Measurements from ENCODE around the gene WEE2. TPM values are rescaled to one million over a fixed set of nuclear protein-coding genes. Genes with fewer than 3 reads are reported as not detected.
A peak's percentile ranks its signal among the peaks of the same experiment; 100 is the strongest.
"Not testable (repeated sequence)": the region's sequence is repeated elsewhere in the genome, so short reads cannot be mapped to it uniquely, and the experiment has no call there.

The WEE2 gene
- total RNA-seq, 4 donors from 2014 or later = not detected

DNA sequence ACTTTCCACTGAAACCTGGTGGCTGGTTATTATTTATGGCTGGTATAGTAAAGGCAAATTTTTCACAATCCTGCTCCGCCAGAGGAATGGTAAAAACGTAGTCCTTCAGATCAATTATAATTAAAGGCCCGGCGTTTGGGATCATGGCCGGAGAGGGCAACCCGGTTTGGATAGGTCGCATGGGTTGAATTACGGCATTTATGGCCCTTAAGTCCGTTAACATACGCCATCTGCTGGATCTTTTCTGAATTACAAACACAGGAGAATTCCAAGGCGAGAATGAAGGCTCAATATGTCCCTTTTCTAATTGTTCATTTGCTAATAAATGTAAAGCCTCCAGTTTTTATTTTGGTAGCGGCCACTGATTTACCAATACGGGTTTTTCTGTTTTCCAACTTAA, 44.5 kb downstream of the WEE2 start:
- Histone ChIP-seq H3K4me1 (no peaks in the 10 kb centered on the region), H3K27ac (no peak overlapping the region), H3K4me3 (no peak overlapping the region), H3K27me3 (no peaks in the 10 kb centered on the region), H3K36me3 (peaks cover 12 to 98% of the 10 kb centered on the region in 2 donors), H3K9me3 (peaks cover 0 to 29% (median 0%) of the 10 kb centered on the region in 3 donors)
- TF ChIP-seq, protein P1, sequence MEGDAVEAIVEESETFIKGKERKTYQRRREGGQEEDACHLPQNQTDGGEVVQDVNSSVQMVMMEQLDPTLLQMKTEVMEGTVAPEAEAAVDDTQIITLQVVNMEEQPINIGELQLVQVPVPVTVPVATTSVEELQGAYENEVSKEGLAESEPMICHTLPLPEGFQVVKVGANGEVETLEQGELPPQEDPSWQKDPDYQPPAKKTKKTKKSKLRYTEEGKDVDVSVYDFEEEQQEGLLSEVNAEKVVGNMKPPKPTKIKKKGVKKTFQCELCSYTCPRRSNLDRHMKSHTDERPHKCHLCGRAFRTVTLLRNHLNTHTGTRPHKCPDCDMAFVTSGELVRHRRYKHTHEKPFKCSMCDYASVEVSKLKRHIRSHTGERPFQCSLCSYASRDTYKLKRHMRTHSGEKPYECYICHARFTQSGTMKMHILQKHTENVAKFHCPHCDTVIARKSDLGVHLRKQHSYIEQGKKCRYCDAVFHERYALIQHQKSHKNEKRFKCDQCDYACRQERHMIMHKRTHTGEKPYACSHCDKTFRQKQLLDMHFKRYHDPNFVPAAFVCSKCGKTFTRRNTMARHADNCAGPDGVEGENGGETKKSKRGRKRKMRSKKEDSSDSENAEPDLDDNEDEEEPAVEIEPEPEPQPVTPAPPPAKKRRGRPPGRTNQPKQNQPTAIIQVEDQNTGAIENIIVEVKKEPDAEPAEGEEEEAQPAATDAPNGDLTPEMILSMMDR (IDR thresholded peaks at IDR 0.05) = no peak
- TF ChIP-seq EP300 (IDR thresholded peaks at IDR 0.05) = no peak
- TF ChIP-seq POLR2A (IDR thresholded peaks at IDR 0.05) = no peak
- no peak for TF ChIP-seq POLR2AphosphoS5 (IDR thresholded peaks at IDR 0.05)
- WGBS, 2 donors (ENCODE audit: low coverage in 1 of 2) = 90 to 99% methylated on average over 11 to 12 of the region's 13 CpGs
- ATAC-seq = no peak

DNA sequence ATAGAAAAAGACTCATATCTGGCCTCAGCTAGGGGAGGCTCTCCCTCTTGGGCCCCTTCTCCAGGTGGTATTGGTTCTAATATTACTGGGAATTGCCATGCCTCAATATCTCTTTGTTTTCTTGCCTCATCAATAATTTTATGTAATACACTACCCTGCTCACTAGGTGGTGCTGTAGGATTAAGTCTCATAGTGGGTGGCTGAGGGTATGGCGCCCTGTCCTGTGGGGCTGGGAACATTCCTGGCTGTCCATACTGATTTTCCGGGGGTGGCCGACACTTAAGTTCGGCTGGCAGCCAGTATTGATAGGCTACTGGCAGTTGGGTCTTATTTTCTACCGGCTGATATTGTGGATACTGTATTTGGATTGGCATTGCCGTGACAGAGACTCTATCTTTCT, 46.8 kb downstream of the WEE2 start:
- Histone ChIP-seq H3K4me1 (no peaks in the 10 kb centered on the region), H3K4me3 (no peak overlapping the region), H3K27me3 (no peaks in the 10 kb centered on the region), H3K27ac (no peak overlapping the region), H3K36me3 (peaks cover 12 to 97% of the 10 kb centered on the region in 2 donors), H3K9me3 (peaks cover 0 to 29% (median 0%) of the 10 kb centered on the region in 3 donors)
- TF ChIP-seq, protein P1 (IDR thresholded peaks at IDR 0.05) = peak in 1 of 4 experiments; percentile 18
- TF ChIP-seq POLR2AphosphoS5 (IDR thresholded peaks at IDR 0.05) = no peak
- TF ChIP-seq POLR2A (IDR thresholded peaks at IDR 0.05) = no peak
- 83% methylated on average over 6 of the region's 6 CpGs; no CpG with 5 or more reads in 1 of the 2 donors for WGBS, 2 donors (ENCODE audit: low coverage in 1 of 2)
- no peak for ATAC-seq

DNA sequence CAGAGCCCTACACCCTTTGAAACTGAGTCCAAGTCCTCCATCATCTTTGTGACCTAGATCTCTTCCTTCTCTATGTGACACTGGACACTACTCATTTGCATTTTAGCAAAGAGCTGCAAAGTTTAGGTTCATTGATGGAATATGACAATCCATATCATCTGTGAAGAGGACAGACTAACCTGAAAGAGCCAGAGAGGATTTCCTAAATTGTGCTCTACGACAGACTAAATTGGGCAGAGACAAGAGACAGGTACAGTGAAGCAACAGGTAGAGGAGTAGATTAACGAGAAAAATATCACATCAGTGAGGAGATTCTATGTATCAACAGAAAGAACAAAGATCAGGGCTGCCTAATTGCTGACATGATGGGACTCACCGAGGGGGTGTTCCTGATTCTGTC, 55.6 kb downstream of the WEE2 start, which contains the start of gene TAS2R3:
Gene TAS2R3 (plus strand): TSS at position 301 of the 400 bp plus-strand sequence. CDS start 62 bp downstream, at position 363.
- TF ChIP-seq POLR2AphosphoS5 (IDR thresholded peaks at IDR 0.05) = no peak
- no peaks in the 10 kb centered on the region for H3K9me3 ChIP-seq
- H3K27ac ChIP-seq = no peak within 1 kb of the TSS
- no peak for ATAC-seq
- 88 to 89% methylated on average over 2 to 3 of the region's 3 CpGs for WGBS, 2 donors (ENCODE audit: low coverage in 1 of 2)
- H3K4me1 ChIP-seq = no peaks in the 10 kb centered on the region
- H3K4me3 ChIP-seq = no peak within 1 kb of the TSS
- H3K36me3 ChIP-seq = peaks cover 0 to 68% of the 10 kb centered on the region in 2 donors
- no peaks in the 10 kb centered on the region for H3K27me3 ChIP-seq

DNA sequence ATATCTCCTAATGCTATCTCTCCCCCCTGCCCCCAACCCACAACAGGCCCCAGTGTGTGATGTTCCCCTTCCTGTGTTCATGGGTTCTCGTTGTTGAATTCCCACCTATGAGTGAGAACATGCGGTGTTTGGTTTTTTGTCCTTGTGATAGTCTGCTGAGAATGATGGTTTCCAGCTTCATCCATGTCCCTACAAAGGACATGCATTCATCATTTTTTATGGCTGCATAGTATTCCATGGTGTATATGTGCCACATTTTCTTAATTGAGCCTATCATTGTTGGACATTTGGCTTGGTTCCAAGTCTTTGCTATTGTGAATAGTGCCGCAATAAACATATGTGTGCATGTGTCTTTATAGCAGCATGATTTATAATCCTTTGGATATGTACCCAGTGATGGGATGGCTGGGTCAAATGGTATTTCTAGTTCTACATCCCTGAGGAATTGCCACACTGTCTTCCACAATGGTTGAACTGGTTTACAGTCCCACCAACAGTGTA, 62.0 kb downstream of the WEE2 start:
- not testable (repeated sequence) for H3K27ac ChIP-seq, H3K4me3 ChIP-seq, H3K9me3 ChIP-seq, H3K27me3 ChIP-seq, H3K4me1 ChIP-seq, ATAC-seq
- H3K36me3 ChIP-seq = peaks cover 0 to 16% of the 10 kb centered on the region in 2 donors
- WGBS, 2 donors (ENCODE audit: low coverage in 1 of 2) = 97% methylated on average over 3 of the region's 3 CpGs; no CpG with 5 or more reads in 1 of the 2 donors

DNA sequence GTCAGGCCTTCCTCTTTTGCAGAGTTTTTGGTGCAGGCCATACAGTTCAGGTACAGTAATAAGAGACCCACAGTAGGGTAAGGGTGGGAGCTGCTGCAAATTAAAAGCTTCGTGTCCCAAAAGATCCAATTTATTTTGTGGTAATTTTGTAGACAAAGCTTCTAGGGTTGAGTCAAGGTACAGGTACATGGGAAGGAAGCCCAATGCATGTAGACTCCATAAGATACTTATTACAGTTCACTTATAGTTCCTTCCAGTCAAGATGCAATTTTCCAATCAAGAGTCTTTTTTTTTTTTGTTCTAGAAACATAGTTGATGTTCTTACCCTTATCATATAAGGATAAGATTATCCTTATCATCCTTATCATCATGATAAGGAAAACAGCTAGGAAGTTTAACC, 68.2 kb downstream of the WEE2 start, which contains the start of gene TAS2R4:
Gene TAS2R4 (plus strand): TSS at position 301 of the 400 bp plus-strand sequence. CDS start 1,815 bp downstream, outside the sequence.
- Histone ChIP-seq H3K9me3 (peaks cover 0 to 12% (median 0%) of the 10 kb centered on the region in 3 donors), H3K27me3 (no peaks in the 10 kb centered on the region), H3K4me3 (no peak within 1 kb of the TSS), H3K27ac (no peak within 1 kb of the TSS), H3K36me3 (peaks cover 0 to 57% of the 10 kb centered on the region in 2 donors), H3K4me1 (no peaks in the 10 kb centered on the region)
- TF ChIP-seq, protein P1 (IDR thresholded peaks at IDR 0.05) = no peak
- ATAC-seq = no peak
- 100% methylated on average over 1 of the region's 1 CpG for WGBS, 2 donors (ENCODE audit: low coverage in 1 of 2)

Small RNAs within 50 kb of the gene (small RNA-seq; reads per million reads assigned to genes)
- 0 reads per million in 4 donors for gene RNU1-82P

Other genes starting within 250 kb of the WEE2 start
- gene AGK, start 156.9 kb upstream of the WEE2 start, total RNA-seq = 10 to 100 TPM; 21.0 to 30.8 (median 25.5) TPM
- 10 to 100 TPM; 17.1 to 21.9 (median 19.9) TPM for gene DENND11, start 6.2 kb upstream of the WEE2 start, total RNA-seq
- gene SSBP1, start 30.0 kb downstream of the WEE2 start, total RNA-seq = 100 to 1,000 TPM; 125 to 138 (median 131) TPM
- gene TAS2R3, start 55.7 kb downstream of the WEE2 start, total RNA-seq = 1 to 10 TPM in 2 of 4 donors, under 1 TPM in 1, not detected in 1; 0.62 to 4.2 (median 1.5) TPM
- gene TAS2R4, start 68.3 kb downstream of the WEE2 start, total RNA-seq = 1 to 10 TPM in 1 of 4 donors, under 1 TPM in 3; 0.15 to 2.8 (median 0.52) TPM
- 1 to 10 TPM in 2 of 4 donors, under 1 TPM in 2; 0.27 to 4.7 (median 0.91) TPM for gene TAS2R5, start 81.9 kb downstream of the WEE2 start, total RNA-seq
- not detected for gene PRSS37, start 133.1 kb downstream of the WEE2 start, total RNA-seq
- gene OR9A4, start 208.0 kb downstream of the WEE2 start, total RNA-seq = not detected
- under 1 TPM in 3 of 4 donors, not detected in 1; 0.12 to 0.15 (median 0.13) TPM for gene CLEC5A, start 238.6 kb downstream of the WEE2 start, total RNA-seq